Ascending aorta (tissue), 2 donors: ENCODE results near the gene ZMIZ2. TPM values are rescaled to one million over a fixed set of nuclear protein-coding genes. Genes with fewer than 3 reads are reported as not detected.

Source experiments
- DNase-seq, 2 donors: peaks; one replicate each; pipeline ENCODE4 v3.0.0-alpha.2; 2019; ENCODE audit warnings: low spot score in 2 of 2
- H3K27ac ChIP-seq, 2 donors: fragments of 200-600 bp; sonication (generic); one replicate each; pipeline ENCODE4 v1.5.1; 2016 to 2017; ENCODE audit warnings: mild to moderate bottlenecking in 1 of 2
- H3K27me3 ChIP-seq: fragments of 200-600 bp; sonication (generic); one replicate; pipeline ENCODE4 v1.5.1; 2017
- H3K36me3 ChIP-seq, 2 donors: fragments of 200-600 bp; sonication (generic); one replicate each; pipeline ENCODE4 v1.5.1; 2016
- H3K4me1 ChIP-seq, 2 donors: fragments of 200-600 bp; sonication (generic); one replicate each; pipeline ENCODE4 v1.5.1; 2016 to 2017; ENCODE audit warnings: mild to moderate bottlenecking in 1 of 2
- H3K4me3 ChIP-seq, 2 donors: fragments of 200-600 bp; sonication (generic); one replicate each; pipeline ENCODE4 v1.5.1; 2016 to 2017; ENCODE audit warnings: mild to moderate bottlenecking in 1 of 2
- H3K9me3 ChIP-seq, 2 donors: fragments of 200-600 bp; sonication (generic); one replicate each; pipeline ENCODE4 v1.5.1; 2016
- CTCF ChIP-seq, 3 experiments: fragments of 200-600 bp in 2 of 3; fragments of 450-650 bp in 1 of 3; sonication (generic) in 2 of 3; IDR thresholded peaks; one replicate each; pipeline ENCODE4 v1.5.1; 2016 to 2019; ENCODE audit warnings: antibody characterized with exemption in 3 of 3, mild to moderate bottlenecking in 1 of 3, moderate library complexity in 1 of 3
- intact Hi-C: fragments of 100-400 bp; cut with DNase I; formaldehyde crosslinking; loops from one replicate; pipeline ENCODE4 v1.15.1; 2023
- total RNA-seq: library from RNA; depleted of rRNA; stranded (reverse); fragments of >200 nt; gene quantifications from one replicate; pipeline ENCODE4 v1.1.0, GENCODE V29; 2016

ZMIZ2 gene
- total RNA-seq, 1 donor from 2014 or later, result 75.5 TPM

DNA sequence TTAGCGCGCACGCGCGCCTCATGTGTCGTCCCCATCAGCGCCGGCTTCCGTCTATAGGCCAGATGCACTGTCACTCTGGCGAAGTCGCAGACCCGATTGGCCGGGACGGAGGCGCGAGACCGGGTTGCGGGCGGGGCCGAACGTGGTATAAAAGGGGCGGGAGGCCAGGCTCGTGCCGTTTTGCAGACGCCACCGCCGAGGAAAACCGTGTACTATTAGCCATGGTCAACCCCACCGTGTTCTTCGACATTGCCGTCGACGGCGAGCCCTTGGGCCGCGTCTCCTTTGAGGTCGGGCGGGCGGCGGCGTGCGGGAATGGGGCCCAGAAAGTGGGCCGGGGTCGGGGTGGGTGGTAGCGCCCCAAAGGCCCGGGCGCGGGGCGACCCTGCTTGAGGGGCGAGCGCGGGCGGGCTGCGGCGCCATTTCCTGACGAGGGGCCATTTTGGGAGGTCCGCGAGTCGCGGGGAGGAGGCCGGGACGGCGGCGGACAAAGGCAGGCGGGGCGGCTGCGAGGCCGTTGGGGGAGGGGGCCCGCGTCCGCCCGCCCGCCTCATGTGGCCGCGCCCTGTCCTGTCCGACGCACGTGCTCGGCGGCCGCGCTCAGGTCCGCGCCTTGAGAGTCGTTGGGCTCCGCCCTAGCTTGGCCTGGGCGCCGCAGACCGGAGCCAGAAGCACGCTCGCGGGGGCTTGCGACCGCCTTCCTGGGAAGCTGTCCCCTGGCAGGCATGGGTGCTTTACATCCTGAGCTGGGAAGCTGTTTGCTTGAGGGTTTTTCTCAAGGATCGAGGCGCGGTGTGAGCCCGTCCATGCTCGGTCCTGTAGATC is 48.1 kb downstream of the ZMIZ2 start, which contains the start of gene PPIA:
PPIA (plus strand) TSS at position 178 of the 825 bp plus-strand sequence; CDS start at position 222, 44 bp downstream.
- Histone ChIP-seq H3K4me1 (peaks cover 3 to 14% of the 10 kb centered on the region in 2 donors), H3K27ac (peak within 1 kb of the TSS; percentile 99 to 100), H3K36me3 (peaks cover 21 to 31% of the 10 kb centered on the region in 2 donors), H3K27me3 (no peaks in the 10 kb centered on the region), H3K4me3 (peak within 1 kb of the TSS; percentile 83 to 95), H3K9me3 (no peaks in the 10 kb centered on the region)
- DNase-seq, result peak; percentile 94 to 99
- intact Hi-C loops, result loop anchor here (1.0 to 5.0 kb wide), 11 partner anchors 28 to 539 kb away; partner anchors contain the start of genes H2AZ2, NACAD, OGDH and PURB
- TF ChIP-seq CTCF (IDR thresholded peaks at IDR 0.05), result no peak

DNA sequence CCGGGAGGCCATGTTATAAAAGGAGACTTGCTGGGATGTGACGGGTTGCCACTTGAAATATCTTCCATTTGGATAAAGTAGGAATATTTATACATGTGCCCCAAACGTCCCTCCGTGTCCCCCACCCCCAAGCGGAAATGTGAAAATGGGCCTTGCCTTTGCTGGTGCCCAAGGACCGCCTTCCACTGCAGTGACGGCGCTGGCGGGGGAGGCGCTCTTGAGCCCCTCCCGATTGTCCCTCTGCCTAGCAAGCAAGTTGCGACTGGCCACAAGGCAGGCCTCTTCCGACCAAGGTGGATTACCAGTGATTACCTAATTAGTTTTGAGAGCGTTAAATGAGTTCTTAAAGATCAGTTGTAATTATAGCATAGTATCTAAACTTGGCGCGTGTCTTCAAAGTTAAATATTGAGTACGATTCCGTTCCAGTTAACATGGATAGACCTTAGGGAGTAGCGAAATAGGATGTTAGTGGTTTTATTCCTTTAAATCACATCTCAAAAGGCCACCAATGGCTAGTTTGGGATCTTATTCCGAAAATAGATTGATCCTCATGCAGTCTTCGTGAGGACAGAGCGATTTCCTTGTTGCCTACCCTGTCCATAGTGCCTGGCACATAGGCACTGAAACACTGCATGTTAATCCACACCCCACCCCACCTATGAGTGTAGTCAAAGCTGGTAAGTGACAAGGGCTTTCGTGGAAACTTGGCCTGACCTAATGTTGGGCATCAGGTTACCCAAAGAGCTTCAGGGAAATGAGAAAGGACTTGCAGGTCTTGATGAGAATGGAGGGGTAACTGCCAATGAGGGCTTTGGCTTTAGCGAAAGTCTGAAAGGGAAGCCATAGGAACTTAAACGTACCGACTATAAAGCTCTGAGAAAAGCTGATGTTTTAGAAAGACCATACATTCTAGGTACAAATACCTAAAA is 48.9 kb downstream of the ZMIZ2 start:
- Histone ChIP-seq H3K9me3 (no peaks in the 10 kb centered on the region), H3K27me3 (no peaks in the 10 kb centered on the region), H3K4me3 (peak overlapping the region; percentile 83 to 95), H3K27ac (peak overlapping the region; percentile 99 to 100), H3K36me3 (peaks cover 28 to 40% of the 10 kb centered on the region in 2 donors), H3K4me1 (peaks cover 3 to 14% of the 10 kb centered on the region in 2 donors)
- intact Hi-C loops, result loop anchor here (1.0 to 5.0 kb wide), 7 partner anchors 29 to 540 kb away; partner anchors contain the start of genes NACAD, TMED4 and ZMIZ2
- peak in 2 of 3 experiments; percentile 46 to 48 for TF ChIP-seq CTCF (IDR thresholded peaks at IDR 0.05)
- peak; percentile 78 to 96 for DNase-seq

DNA sequence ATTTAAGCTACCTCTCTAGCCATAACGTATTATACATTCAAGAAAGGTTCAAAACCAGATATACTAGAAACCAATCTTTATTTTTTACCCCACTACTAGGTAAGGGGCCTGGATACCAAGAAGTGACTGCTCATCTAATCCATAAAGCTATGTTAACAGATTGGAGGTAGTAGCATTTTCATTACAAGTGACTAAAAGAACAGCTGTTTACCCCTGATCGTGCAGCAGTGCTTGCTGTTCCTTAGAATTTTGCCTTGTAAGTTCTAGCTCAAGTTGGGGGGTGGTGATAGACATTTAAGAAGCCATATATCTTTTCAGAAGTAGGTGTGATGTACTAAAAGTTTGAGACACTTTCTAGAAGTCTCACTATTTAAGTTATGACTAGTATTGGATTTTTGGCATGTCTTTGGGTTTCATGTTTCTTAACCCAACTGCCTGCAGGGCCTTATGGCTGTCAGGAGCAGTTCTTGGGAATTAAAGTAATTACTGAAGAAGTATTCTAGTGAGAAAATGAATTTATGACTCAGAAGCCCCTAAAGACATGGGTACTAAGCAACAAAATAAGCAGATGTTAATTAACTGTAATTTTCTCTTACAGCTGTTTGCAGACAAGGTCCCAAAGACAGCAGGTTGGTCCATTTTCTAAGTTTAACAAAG is 50.1 kb downstream of the ZMIZ2 start:
- intact Hi-C loops, result loop anchor here (5.0 kb wide), 2 partner anchors 289 to 541 kb away; partner anchors contain the start of gene NACAD
- no peak for TF ChIP-seq CTCF (IDR thresholded peaks at IDR 0.05)
- H3K9me3 ChIP-seq, result no peaks in the 10 kb centered on the region
- H3K27ac ChIP-seq, result peak overlapping the region in 1 of 2 donors; percentile 100
- DNase-seq, result no peak
- H3K4me3 ChIP-seq, result peak overlapping the region; percentile 83 to 95
- peaks cover 40 to 51% of the 10 kb centered on the region in 2 donors for H3K36me3 ChIP-seq
- no peaks in the 10 kb centered on the region for H3K27me3 ChIP-seq
- peaks cover 3 to 14% of the 10 kb centered on the region in 2 donors for H3K4me1 ChIP-seq

- Histone ChIP-seq H3K9me3 (no peaks in the 10 kb centered on the region), H3K27ac (no peak overlapping the region), H3K36me3 (peaks cover 51 to 63% of the 10 kb centered on the region in 2 donors), H3K4me3 (no peak overlapping the region), H3K27me3 (no peaks in the 10 kb centered on the region), H3K4me1 (peaks cover 3 to 14% of the 10 kb centered on the region in 2 donors)
- intact Hi-C loops, result loop anchor here (5.0 kb wide), 2 partner anchors 287 to 543 kb away; partner anchors contain the start of gene NACAD
- no peak for TF ChIP-seq CTCF (IDR thresholded peaks at IDR 0.05)
- DNase-seq, result no peak
Measured at GRCh38 chr7:44799939-44800338, 51.3 kb downstream of the ZMIZ2 start.

GRCh38 chr7:44801890-44802289 is 53.2 kb downstream of the ZMIZ2 start:
- no peak for TF ChIP-seq CTCF (IDR thresholded peaks at IDR 0.05)
- intact Hi-C loops, result no loop called here
- peaks cover 0 to 14% of the 10 kb centered on the region in 2 donors for H3K4me1 ChIP-seq
- H3K27me3 ChIP-seq, result no peaks in the 10 kb centered on the region
- no peak overlapping the region for H3K27ac ChIP-seq
- peaks cover 52 to 66% of the 10 kb centered on the region in 2 donors for H3K36me3 ChIP-seq
- no peaks in the 10 kb centered on the region for H3K9me3 ChIP-seq
- DNase-seq, result no peak
- no peak overlapping the region for H3K4me3 ChIP-seq
